Ishikawa (cell line): Measurements from ENCODE around the gene PRPF18.

Experiments used
- CEBPB ChIP-seq: IDR thresholded peaks from 2 replicates; pipeline ENCODE4 v1.6.1; 2012
- CREB1 ChIP-seq: IDR thresholded peaks from 2 replicates; pipeline ENCODE4 v1.6.1; 2012; ENCODE audit warnings: low read depth
- EGR1 ChIP-seq: IDR thresholded peaks from 2 replicates; pipeline ENCODE4 v1.6.1; 2012
- EP300 ChIP-seq: IDR thresholded peaks from 2 replicates; pipeline ENCODE4 v1.6.1; 2012; ENCODE audit warnings: borderline replicate concordance
- FOXM1 ChIP-seq: IDR thresholded peaks from 2 replicates; pipeline ENCODE4 v1.6.1; 2012; ENCODE audit warnings: low read depth, borderline replicate concordance
- MAX ChIP-seq: IDR thresholded peaks from 2 replicates; pipeline ENCODE4 v1.6.1; 2012
- NFIC ChIP-seq: IDR thresholded peaks from 2 replicates; pipeline ENCODE4 v1.6.1; 2012
- RAD21 ChIP-seq: IDR thresholded peaks from 2 replicates; pipeline ENCODE4 v1.6.1; 2012; ENCODE audit warnings: low read depth
- REST ChIP-seq: IDR thresholded peaks from 2 replicates; pipeline ENCODE4 v1.6.1; 2012; ENCODE audit warnings: low read depth, mild to moderate bottlenecking
- TAF1 ChIP-seq: IDR thresholded peaks from 2 replicates; pipeline ENCODE4 v1.6.1; 2012; ENCODE audit warnings: low read depth, mild to moderate bottlenecking
- TCF12 ChIP-seq: IDR thresholded peaks from 2 replicates; pipeline ENCODE4 v1.6.1; 2012; ENCODE audit warnings: low read depth
- TEAD4 ChIP-seq: IDR thresholded peaks from 2 replicates; pipeline ENCODE4 v1.6.1; 2012
- USF1 ChIP-seq: IDR thresholded peaks from 2 replicates; pipeline ENCODE4 v1.6.1; 2012
- YY1 ChIP-seq: IDR thresholded peaks from 2 replicates; pipeline ENCODE4 v1.6.1; 2012; ENCODE audit warnings: low read depth
- ZBTB7A ChIP-seq: IDR thresholded peaks from 2 replicates; pipeline ENCODE4 v1.6.1; 2012; ENCODE audit warnings: low read depth

The PRPF18 gene

GRCh38 chr10:13669182-13669855 lies 82.6 kb downstream of the PRPF18 start:
- no peak for TF ChIP-seq RAD21
- no peak for TF ChIP-seq CREB1
- no peak for TF ChIP-seq USF1
- no peak for TF ChIP-seq EP300
- no peak for TF ChIP-seq FOXM1
- no peak for TF ChIP-seq ZBTB7A
- TF ChIP-seq TCF12 = no peak
- TF ChIP-seq CEBPB = no peak
- no peak for TF ChIP-seq EGR1
- no peak for TF ChIP-seq NFIC
- TF ChIP-seq TAF1 = no peak
- no peak for TF ChIP-seq YY1
- no peak for TF ChIP-seq TEAD4
- TF ChIP-seq MAX = no peak

- TF ChIP-seq REST (no peak), MAX (no peak), EP300 (no peak), YY1 (no peak), ZBTB7A (no peak), TCF12 (no peak), TAF1 (no peak), EGR1 (no peak), NFIC (no peak), RAD21 (no peak), CEBPB (no peak), USF1 (no peak)
Observed at GRCh38 chr10:13669901-13670300, 83.1 kb downstream of the PRPF18 start.

- TF ChIP-seq CREB1 (no peak), FOXM1 (no peak), EGR1 (no peak), ZBTB7A (no peak), CEBPB (no peak), TEAD4 (no peak), YY1 (no peak), USF1 (no peak), RAD21 (no peak), TAF1 (no peak), REST (no peak), EP300 (no peak), NFIC (no peak), TCF12 (no peak), MAX (no peak)
Observed at GRCh38 chr10:13670311-13670710, 83.5 kb downstream of the PRPF18 start.

GRCh38 chr10:13671904-13672303 lies 85.1 kb downstream of the PRPF18 start:
- TF ChIP-seq USF1 = no peak
- no peak for TF ChIP-seq YY1
- no peak for TF ChIP-seq FOXM1
- no peak for TF ChIP-seq EP300
- no peak for TF ChIP-seq TEAD4
- no peak for TF ChIP-seq TAF1
- no peak for TF ChIP-seq EGR1
- TF ChIP-seq REST = no peak
